Right cardiac atrium (tissue), 5 donors: Measurements from ENCODE around the gene JOSD1. TPM values are rescaled to one million over a fixed set of nuclear protein-coding genes. Genes with fewer than 3 reads are reported as not detected.

Experiments
- ATAC-seq, 2 donors: fragments of 200-7000 bp; cut with Tn5 transposase; one replicate each; pipeline versions ENCODE4 v1.8.0 to v1.9.1; 2020; ENCODE audit warnings: moderate library complexity in 2 of 2, mild to moderate bottlenecking in 1 of 2
- DNase-seq, 3 donors: peaks; one replicate each; pipeline ENCODE4 v3.0.0-alpha.2; 2020
- H3K27ac ChIP-seq: one replicate; pipeline ENCODE4 v1.5.1; 2013; ENCODE audit warnings: mild to moderate bottlenecking, low read length, control low read depth, moderate library complexity
- H3K27me3 ChIP-seq: one replicate; pipeline ENCODE4 v1.6.1; 2013; ENCODE audit not compliant: control insufficient read depth, insufficient read depth
- H3K4me1 ChIP-seq: one replicate; pipeline ENCODE4 v1.6.1; 2013; ENCODE audit warnings: low read length; ENCODE audit not compliant: control insufficient read depth, insufficient read depth
- H3K4me3 ChIP-seq: one replicate; pipeline ENCODE4 v1.5.1; 2013; ENCODE audit warnings: low read length, control low read depth
- H3K9me3 ChIP-seq: one replicate; pipeline ENCODE4 v1.6.1; 2013; ENCODE audit warnings: low read length; ENCODE audit not compliant: control insufficient read depth
- WGBS: extraction: QIAGEN DNeasy Blood & Tissue Kit; methylation state at CpG from one replicate; pipeline ENCODE4 v1.1.7; 2013; 5-methylcytosine and 5-hydroxymethylcytosine counted together
- intact Hi-C, 4 donors: fragments of 100-400 bp; cut with DNase I; formaldehyde crosslinking; loops; one replicate each; pipeline versions ENCODE4 v1.11.0 to v1.14.0; 2022 to 2023
- polyA plus RNA-seq: library from polyadenylated mRNA; stranded (reverse); fragments of 200-250 nt; gene quantifications from one replicate; pipeline ENCODE4 v1.2.3, GENCODE V29; 2013
- total RNA-seq, 4 donors: library from RNA; stranded (reverse); fragmentation: NEBNext Ultra II Directional; extraction: Animal tissue kit (Norgen Biotek cat#: 25700); gene quantifications; one replicate each; pipeline ENCODE4 v1.2.1, GENCODE V29; 2021
- donor health status: healthy with polysubstance abuse.
- donor health status: DM: no; HTN: yes; CAD: no.
- donor health status: DM: no; HTN: no; CAD: no.
- donor health status: DM: no; HTN: yes; CAD: no; lungs with severe emphysema.
- donor health status: DM: yes; HTN: yes; CAD: no.

JOSD1 gene
- total and polyA plus RNA-seq, 5 donors: 14.3 to 28.6 (median 21.7) TPM

GRCh38 chr22:38732251-38732815, 31.6 kb upstream of the JOSD1 start:
- ATAC-seq: no peak

GRCh38 chr22:38731703-38732161, 31.0 kb upstream of the JOSD1 start:
- no peak overlapping the region for H3K4me3 ChIP-seq
- no peaks in the 10 kb centered on the region for H3K27me3 ChIP-seq
- ATAC-seq (no peak), DNase-seq (no peak)
- H3K9me3 ChIP-seq: no peaks in the 10 kb centered on the region
- 76% methylated on average over 6 of the region's 6 CpGs for WGBS
- H3K4me1 ChIP-seq: peaks cover 2% of the 10 kb centered on the region
- H3K27ac ChIP-seq: no peak overlapping the region
- intact Hi-C loops: no loop called here

More at GRCh38 chr22:38732251-38732815, 31.6 kb upstream of the JOSD1 start:
- Histone ChIP-seq H3K4me1 (peaks cover 2% of the 10 kb centered on the region), H3K27me3 (no peaks in the 10 kb centered on the region), H3K4me3 (no peak overlapping the region), H3K27ac (no peak overlapping the region), H3K9me3 (no peaks in the 10 kb centered on the region)
- DNase-seq: no peak
- 70% methylated on average over 13 of the region's 13 CpGs for WGBS
- intact Hi-C loops: no loop called here

- DNase-seq (peak in 1 of 3 donors; percentile 51), ATAC-seq (no peak)
- Histone ChIP-seq H3K4me3 (no peak overlapping the region), H3K9me3 (no peaks in the 10 kb centered on the region), H3K4me1 (peaks cover 2% of the 10 kb centered on the region), H3K27ac (no peak overlapping the region), H3K27me3 (no peaks in the 10 kb centered on the region)
- WGBS: 96% methylated on average over 13 of the region's 13 CpGs
- intact Hi-C loops: no loop called here
Measured at GRCh38 chr22:38730411-38730871, 29.7 kb upstream of the JOSD1 start.

- intact Hi-C loops: no loop called here
- no peak for ATAC-seq
Measured at GRCh38 chr22:38729946-38730345, 29.2 kb upstream of the JOSD1 start.

GRCh38 chr22:38728871-38729796, 28.4 kb upstream of the JOSD1 start:
- intact Hi-C loops: no loop called here
- H3K27ac ChIP-seq: no peak overlapping the region
- DNase-seq: peak in 1 of 3 donors; percentile 47
- no peaks in the 10 kb centered on the region for H3K27me3 ChIP-seq
- H3K4me3 ChIP-seq: no peak overlapping the region
- H3K9me3 ChIP-seq: no peaks in the 10 kb centered on the region
- H3K4me1 ChIP-seq: peaks cover 2% of the 10 kb centered on the region
- no peak for ATAC-seq
- 84% methylated on average over 18 of the region's 18 CpGs for WGBS

More at GRCh38 chr22:38729946-38730345, 29.2 kb upstream of the JOSD1 start:
- Histone ChIP-seq H3K27me3 (no peaks in the 10 kb centered on the region), H3K9me3 (no peaks in the 10 kb centered on the region), H3K27ac (no peak overlapping the region), H3K4me1 (peaks cover 2% of the 10 kb centered on the region), H3K4me3 (no peak overlapping the region)
- peak in 1 of 3 donors; percentile 14 for DNase-seq
- 88% methylated on average over 6 of the region's 6 CpGs for WGBS

- no peaks in the 10 kb centered on the region for H3K27me3 ChIP-seq
- H3K4me1 ChIP-seq: no peaks in the 10 kb centered on the region
- ATAC-seq (no peak), DNase-seq (no peak)
- no peak overlapping the region for H3K27ac ChIP-seq
- H3K4me3 ChIP-seq: no peak overlapping the region
- intact Hi-C loops: no loop called here
- no peaks in the 10 kb centered on the region for H3K9me3 ChIP-seq
- WGBS: 95% methylated on average over 15 of the region's 15 CpGs
Measured at GRCh38 chr22:38727530-38728451, 27.0 kb upstream of the JOSD1 start.

GRCh38 chr22:38727123-38727522, 26.4 kb upstream of the JOSD1 start:
- Histone ChIP-seq H3K9me3 (no peaks in the 10 kb centered on the region), H3K27ac (no peak overlapping the region), H3K4me1 (no peaks in the 10 kb centered on the region), H3K27me3 (no peaks in the 10 kb centered on the region), H3K4me3 (no peak overlapping the region)
- intact Hi-C loops: no loop called here
- ATAC-seq (no peak), DNase-seq (no peak)
- WGBS: 96% methylated on average over 12 of the region's 12 CpGs

- no peaks in the 10 kb centered on the region for H3K9me3 ChIP-seq
- H3K27me3 ChIP-seq: no peaks in the 10 kb centered on the region
- H3K4me1 ChIP-seq: no peaks in the 10 kb centered on the region
- 93% methylated on average over 18 of the region's 18 CpGs for WGBS
- DNase-seq (no peak), ATAC-seq (no peak)
- intact Hi-C loops: no loop called here
- H3K27ac ChIP-seq: no peak overlapping the region
- H3K4me3 ChIP-seq: no peak overlapping the region
Measured at GRCh38 chr22:38725900-38726655, 25.3 kb upstream of the JOSD1 start.

GRCh38 chr22:38724926-38725571, 24.3 kb upstream of the JOSD1 start:
- Histone ChIP-seq H3K4me1 (no peaks in the 10 kb centered on the region), H3K9me3 (no peaks in the 10 kb centered on the region), H3K4me3 (no peak overlapping the region), H3K27me3 (no peaks in the 10 kb centered on the region), H3K27ac (no peak overlapping the region)
- ATAC-seq (no peak), DNase-seq (no peak)
- intact Hi-C loops: no loop called here
- 78% methylated on average over 3 of the region's 3 CpGs for WGBS

- WGBS: 97% methylated on average over 7 of the region's 7 CpGs
- intact Hi-C loops: no loop called here
- no peaks in the 10 kb centered on the region for H3K27me3 ChIP-seq
- no peak overlapping the region for H3K4me3 ChIP-seq
- DNase-seq (peak in 1 of 3 donors; percentile 18), ATAC-seq (no peak)
- no peak overlapping the region for H3K27ac ChIP-seq
- no peaks in the 10 kb centered on the region for H3K9me3 ChIP-seq
- no peaks in the 10 kb centered on the region for H3K4me1 ChIP-seq
Measured at GRCh38 chr22:38724176-38724575, 23.4 kb upstream of the JOSD1 start.
